ENCODE data around the gene UNK.
"Not testable (repeated sequence)": the region's sequence is repeated elsewhere in the genome, so short reads cannot be mapped to it uniquely, and the experiment has no call there.

The UNK gene

GRCh38 chr17:75850928-75851692 lies 66.5 kb downstream of the UNK start:
- Mint-ChIP-seq H3K9me3 (no peaks in the 10 kb centered on the region), H3K27me3 (no peaks in the 10 kb centered on the region), H3K4me3 (no peak overlapping the region), H3K27ac (no peak overlapping the region), H3K36me3 (ENCODE audit: low read depth) (peaks cover 83% of the 10 kb centered on the region), H3K4me1 (ENCODE audit: low read depth) (peaks cover 55% of the 10 kb centered on the region)
- intact Hi-C loops (cut with micrococcal nuclease): no loop called here

GRCh38 chr17:75851693-75851991 lies 67.0 kb downstream of the UNK start:
- H3K4me3 Mint-ChIP-seq; H3K27me3 Mint-ChIP-seq; H3K9me3 Mint-ChIP-seq; H3K27ac Mint-ChIP-seq; intact Hi-C loops (cut with micrococcal nuclease): not testable (repeated sequence)
- H3K4me1 Mint-ChIP-seq (ENCODE audit: low read depth): peaks cover 55% of the 10 kb centered on the region
- H3K36me3 Mint-ChIP-seq (ENCODE audit: low read depth): peaks cover 78% of the 10 kb centered on the region

- H3K4me1 Mint-ChIP-seq (ENCODE audit: low read depth): peaks cover 47% of the 10 kb centered on the region
- H3K9me3 Mint-ChIP-seq: no peaks in the 10 kb centered on the region
- peaks cover 60% of the 10 kb centered on the region for H3K36me3 Mint-ChIP-seq (ENCODE audit: low read depth)
- H3K27ac Mint-ChIP-seq: no peak overlapping the region
- H3K27me3 Mint-ChIP-seq: no peaks in the 10 kb centered on the region
- intact Hi-C loops (cut with micrococcal nuclease): no loop called here
- no peak overlapping the region for H3K4me3 Mint-ChIP-seq
These were observed 68.8 kb downstream of the UNK start for GRCh38 chr17:75853433-75853832.

GRCh38 chr17:75854101-75854748 lies 69.6 kb downstream of the UNK start:
- no peak overlapping the region for H3K27ac Mint-ChIP-seq
- H3K36me3 Mint-ChIP-seq (ENCODE audit: low read depth): peaks cover 52% of the 10 kb centered on the region
- peaks cover 45% of the 10 kb centered on the region for H3K4me1 Mint-ChIP-seq (ENCODE audit: low read depth)
- intact Hi-C loops (cut with micrococcal nuclease): loop anchor here (2.0 kb wide), 2 partner anchors 43 to 51 kb away; partner anchors contain the start of genes MRPL38 and TRIM65
- no peaks in the 10 kb centered on the region for H3K27me3 Mint-ChIP-seq
- no peak overlapping the region for H3K4me3 Mint-ChIP-seq
- no peaks in the 10 kb centered on the region for H3K9me3 Mint-ChIP-seq

- Mint-ChIP-seq H3K4me1 (ENCODE audit: low read depth) (peaks cover 42% of the 10 kb centered on the region), H3K4me3 (no peak overlapping the region), H3K36me3 (ENCODE audit: low read depth) (peaks cover 45% of the 10 kb centered on the region), H3K9me3 (no peaks in the 10 kb centered on the region), H3K27ac (no peak overlapping the region), H3K27me3 (no peaks in the 10 kb centered on the region)
- intact Hi-C loops (cut with micrococcal nuclease): loop anchor here (1.0 to 2.0 kb wide), 4 partner anchors 11 to 71 kb away; partner anchors contain the start of genes MRPL38, TRIM65, UNC13D and UNK
These were observed 70.3 kb downstream of the UNK start for GRCh38 chr17:75854881-75855309.

GRCh38 chr17:75855310-75856061 lies 70.9 kb downstream of the UNK start, which contains the start of gene WBP2:
Gene WBP2, minus strand, starts transcription at chr17:75855335. Its CDS starts 38 bp downstream, at chr17:75855297.
- peaks cover 40% of the 10 kb centered on the region for H3K4me1 Mint-ChIP-seq (ENCODE audit: low read depth)
- intact Hi-C loops (cut with micrococcal nuclease): loop anchor here (1.0 to 2.0 kb wide), 4 partner anchors 11 to 71 kb away; partner anchors contain the start of genes MRPL38, TRIM65, UNC13D and UNK
- H3K27me3 Mint-ChIP-seq: no peaks in the 10 kb centered on the region

GRCh38 chr17:75856062-75856756 lies 71.6 kb downstream of the UNK start:
- no peak overlapping the region for H3K4me3 Mint-ChIP-seq
- peaks cover 44% of the 10 kb centered on the region for H3K4me1 Mint-ChIP-seq (ENCODE audit: low read depth)
- no peaks in the 10 kb centered on the region for H3K9me3 Mint-ChIP-seq
- H3K27me3 Mint-ChIP-seq: no peaks in the 10 kb centered on the region
- H3K27ac Mint-ChIP-seq: no peak overlapping the region
- intact Hi-C loops (cut with micrococcal nuclease): no loop called here
- H3K36me3 Mint-ChIP-seq (ENCODE audit: low read depth): peaks cover 32% of the 10 kb centered on the region

More at GRCh38 chr17:75855310-75856061, 70.9 kb downstream of the UNK start, which contains the start of gene WBP2:
- H3K36me3 Mint-ChIP-seq (ENCODE audit: low read depth): peaks cover 39% of the 10 kb centered on the region
- H3K4me3 Mint-ChIP-seq: no peak within 1 kb of the TSS
- H3K9me3 Mint-ChIP-seq: no peaks in the 10 kb centered on the region
- H3K27ac Mint-ChIP-seq: no peak within 1 kb of the TSS

- H3K9me3 Mint-ChIP-seq; H3K36me3 Mint-ChIP-seq (ENCODE audit: low read depth); H3K27me3 Mint-ChIP-seq; H3K4me3 Mint-ChIP-seq; intact Hi-C loops (cut with micrococcal nuclease): not testable (repeated sequence)
- H3K27ac Mint-ChIP-seq: peak overlapping the region; percentile 82
- peaks cover 36% of the 10 kb centered on the region for H3K4me1 Mint-ChIP-seq (ENCODE audit: low read depth)
These were observed 74.8 kb downstream of the UNK start for GRCh38 chr17:75859358-75859757.

- peak overlapping the region; percentile 32 for H3K27ac Mint-ChIP-seq
- intact Hi-C loops (cut with micrococcal nuclease): no loop called here
- H3K4me1 Mint-ChIP-seq (ENCODE audit: low read depth): peaks cover 41% of the 10 kb centered on the region
- H3K27me3 Mint-ChIP-seq: no peaks in the 10 kb centered on the region
- no peaks in the 10 kb centered on the region for H3K36me3 Mint-ChIP-seq (ENCODE audit: low read depth)
- no peaks in the 10 kb centered on the region for H3K9me3 Mint-ChIP-seq
- H3K4me3 Mint-ChIP-seq: no peak overlapping the region
These were observed 77.3 kb downstream of the UNK start for GRCh38 chr17:75861927-75862317.

GRCh38 chr17:75864448-75864871 lies 79.9 kb downstream of the UNK start:
- H3K27ac Mint-ChIP-seq: peak overlapping the region; percentile 79
- intact Hi-C loops (cut with micrococcal nuclease): no loop called here
- peaks cover 24% of the 10 kb centered on the region for H3K4me1 Mint-ChIP-seq (ENCODE audit: low read depth)
- H3K4me3 Mint-ChIP-seq: no peak overlapping the region
- H3K27me3 Mint-ChIP-seq: peaks cover under 1% of the 10 kb centered on the region
- no peaks in the 10 kb centered on the region for H3K36me3 Mint-ChIP-seq (ENCODE audit: low read depth)
- no peaks in the 10 kb centered on the region for H3K9me3 Mint-ChIP-seq

GRCh38 chr17:75864887-75865286 lies 80.3 kb downstream of the UNK start:
- H3K4me3 Mint-ChIP-seq; intact Hi-C loops (cut with micrococcal nuclease); H3K36me3 Mint-ChIP-seq (ENCODE audit: low read depth): not testable (repeated sequence)

GRCh38 chr17:75865404-75866188 lies 81.0 kb downstream of the UNK start:
- Mint-ChIP-seq H3K27ac (peak overlapping the region; percentile 39), H3K4me1 (ENCODE audit: low read depth) (peaks cover 23% of the 10 kb centered on the region)
- H3K4me3 Mint-ChIP-seq; intact Hi-C loops (cut with micrococcal nuclease); H3K27me3 Mint-ChIP-seq; H3K9me3 Mint-ChIP-seq; H3K36me3 Mint-ChIP-seq (ENCODE audit: low read depth): not testable (repeated sequence)

More at GRCh38 chr17:75864887-75865286, 80.3 kb downstream of the UNK start:
- not testable (repeated sequence) for H3K27me3 Mint-ChIP-seq, H3K9me3 Mint-ChIP-seq
- Mint-ChIP-seq H3K4me1 (ENCODE audit: low read depth) (peaks cover 23% of the 10 kb centered on the region), H3K27ac (peak overlapping the region; percentile 79)

- H3K27me3 Mint-ChIP-seq; H3K4me3 Mint-ChIP-seq; intact Hi-C loops (cut with micrococcal nuclease); H3K9me3 Mint-ChIP-seq; H3K36me3 Mint-ChIP-seq (ENCODE audit: low read depth); H3K27ac Mint-ChIP-seq: not testable (repeated sequence)
- peaks cover 22% of the 10 kb centered on the region for H3K4me1 Mint-ChIP-seq (ENCODE audit: low read depth)
These were observed 84.2 kb downstream of the UNK start for GRCh38 chr17:75868730-75869281.
